Activated T-helper 1 cell treated with Interleukin-2 at 50 U/mL for 16 hours (primary cell): ENCODE data around the gene CISD3.

Experiments used
- DNase-seq: peaks from one replicate; pipeline ENCODE4 v3.0.0-alpha.2; 2020; ENCODE audit warnings: low read depth

CISD3 gene

GRCh38 chr17:38728290-38728831 lies 1.8 kb upstream of the CISD3 start:
- DNase-seq: peak; percentile 59

DNA sequence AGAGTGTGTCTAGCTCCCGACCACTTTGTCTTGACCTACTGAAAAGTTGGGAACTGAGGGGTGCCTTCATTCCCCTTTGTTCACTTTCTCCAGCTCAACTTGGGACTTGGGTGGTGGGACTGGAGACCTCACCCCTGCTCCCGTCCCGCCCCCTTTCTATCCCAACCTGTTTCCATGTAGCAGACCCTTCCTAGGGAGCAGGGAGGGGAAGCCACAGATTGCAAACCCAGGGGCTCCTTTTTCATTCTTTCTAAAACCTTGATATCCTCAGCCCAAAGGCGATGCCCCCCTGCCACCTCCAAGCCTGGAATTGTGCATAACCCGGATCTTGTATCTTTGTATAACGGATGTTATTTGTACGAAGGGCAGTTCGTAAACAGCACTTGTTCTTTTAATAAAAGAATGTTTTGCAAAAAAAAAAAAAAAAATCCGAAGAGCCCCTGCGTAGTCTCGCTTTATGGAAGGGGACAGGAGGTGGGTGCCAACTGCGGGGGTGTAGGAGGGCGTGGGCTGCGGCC lies 714 bp upstream of the CISD3 start:
- no peak for DNase-seq

DNA sequence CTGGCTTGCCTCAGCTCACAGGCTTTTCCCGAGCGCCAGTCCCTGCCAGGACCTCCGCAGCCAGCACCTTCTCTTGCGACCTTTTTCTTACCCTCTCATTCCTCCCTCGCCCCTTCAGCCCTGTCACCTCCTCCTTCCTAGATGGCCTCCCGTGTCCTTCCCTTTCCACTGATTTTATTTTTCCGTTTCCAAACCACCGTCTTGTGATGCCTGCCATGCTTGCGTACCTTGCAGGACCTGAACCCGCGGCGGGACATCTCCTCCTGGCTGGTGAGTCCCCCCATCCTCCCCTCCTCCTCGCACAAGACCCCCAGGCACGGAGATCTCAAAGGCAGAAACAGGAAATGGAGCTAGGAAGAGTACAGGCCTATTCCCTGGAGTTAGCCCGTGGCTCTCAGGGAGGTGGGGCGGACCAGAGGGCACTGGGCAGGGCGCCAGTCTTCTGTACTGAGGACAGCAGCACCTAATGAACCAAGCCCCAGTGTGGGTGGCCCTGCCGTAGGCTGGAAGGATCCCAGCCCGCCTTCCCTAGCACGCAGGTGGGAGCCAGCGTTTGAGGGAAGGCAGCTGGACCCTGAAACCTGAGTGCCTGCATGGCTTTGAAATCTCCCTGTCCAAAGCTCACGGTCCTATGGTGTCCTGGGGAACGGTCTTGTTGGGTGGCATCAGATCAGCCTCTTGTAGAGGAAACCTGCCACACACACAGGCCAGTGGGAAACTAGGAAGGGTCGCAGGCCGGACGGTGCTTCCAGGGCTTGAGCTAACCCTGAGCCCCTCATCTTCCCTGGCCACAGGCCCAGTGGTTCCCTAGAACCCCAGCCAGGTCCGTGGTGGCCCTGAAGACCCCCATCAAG lies 612 bp downstream of the CISD3 start:
- DNase-seq: no peak

DNA sequence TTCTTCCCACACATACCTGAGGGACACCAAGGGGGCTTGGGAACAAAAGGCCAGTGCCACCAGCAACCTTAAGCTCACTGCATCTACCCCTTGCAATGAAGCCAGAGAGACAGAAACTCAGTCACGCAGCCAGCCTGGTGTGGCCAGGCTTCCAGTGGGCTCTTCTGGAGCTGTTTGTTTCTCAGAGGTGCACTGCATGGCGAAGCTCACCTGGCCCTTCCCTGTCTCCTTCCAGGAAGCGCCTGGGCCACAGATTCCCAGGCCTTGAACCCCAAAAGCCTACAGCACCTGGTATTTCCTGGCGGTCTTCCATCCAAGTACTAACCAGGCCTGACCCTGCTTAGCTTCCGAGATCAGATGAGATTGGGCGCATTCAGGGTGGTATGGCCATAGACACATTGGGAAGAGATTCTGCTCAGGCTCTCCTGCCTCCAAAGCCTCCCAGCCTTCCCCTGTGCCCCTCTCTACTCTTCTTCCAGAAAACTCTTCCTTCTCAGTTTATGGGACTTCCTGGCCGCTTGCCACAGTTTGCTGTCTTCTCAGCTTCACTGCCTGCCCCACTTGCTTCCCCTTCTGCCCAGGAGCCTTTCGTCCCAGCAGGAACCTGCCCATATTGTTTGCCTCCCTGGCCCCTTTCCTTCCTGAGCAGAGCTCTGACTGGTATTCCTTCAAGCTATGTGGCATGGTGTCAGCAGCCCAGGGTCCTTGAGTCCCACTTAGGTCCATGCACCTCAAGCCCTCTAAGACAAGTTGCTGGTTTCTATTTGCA lies 1.6 kb downstream of the CISD3 start:
- no peak for DNase-seq

GRCh38 chr17:38732376-38733281 lies 2.5 kb downstream of the CISD3 start:
- DNase-seq: no peak

DNA sequence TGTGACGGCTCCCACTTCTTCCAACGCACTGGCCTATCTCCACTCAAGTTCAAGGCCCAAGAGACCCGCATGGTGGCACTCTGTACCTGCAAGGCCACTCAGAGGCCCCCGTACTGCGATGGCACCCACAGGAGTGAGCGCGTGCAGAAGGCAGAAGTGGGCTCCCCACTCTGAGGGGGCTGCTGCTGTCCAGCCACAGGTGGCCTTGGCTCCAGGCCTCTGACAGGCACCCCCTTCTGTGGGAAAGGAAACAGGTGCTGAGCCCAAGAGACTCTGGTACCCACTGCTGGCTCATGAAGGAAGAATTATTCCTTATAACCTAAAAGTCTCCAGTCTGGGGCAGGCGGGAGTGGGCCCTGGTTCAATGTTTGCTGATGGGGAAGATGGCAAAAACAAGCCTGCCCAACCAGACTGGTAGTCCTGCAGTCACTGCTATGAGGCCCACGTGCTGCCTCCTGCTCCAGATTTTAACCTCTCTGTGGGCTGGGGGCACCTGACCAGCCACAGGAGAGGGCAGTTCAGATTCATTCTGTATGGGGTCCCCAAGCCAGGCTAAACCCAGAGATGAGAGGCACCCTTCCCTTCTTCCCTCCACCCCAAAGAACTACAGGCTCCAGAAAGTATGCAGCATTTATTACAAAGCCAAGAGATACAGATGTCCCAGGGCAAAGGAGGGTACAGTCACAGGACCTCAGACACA lies 3.3 kb downstream of the CISD3 start:
- DNase-seq: no peak

DNA sequence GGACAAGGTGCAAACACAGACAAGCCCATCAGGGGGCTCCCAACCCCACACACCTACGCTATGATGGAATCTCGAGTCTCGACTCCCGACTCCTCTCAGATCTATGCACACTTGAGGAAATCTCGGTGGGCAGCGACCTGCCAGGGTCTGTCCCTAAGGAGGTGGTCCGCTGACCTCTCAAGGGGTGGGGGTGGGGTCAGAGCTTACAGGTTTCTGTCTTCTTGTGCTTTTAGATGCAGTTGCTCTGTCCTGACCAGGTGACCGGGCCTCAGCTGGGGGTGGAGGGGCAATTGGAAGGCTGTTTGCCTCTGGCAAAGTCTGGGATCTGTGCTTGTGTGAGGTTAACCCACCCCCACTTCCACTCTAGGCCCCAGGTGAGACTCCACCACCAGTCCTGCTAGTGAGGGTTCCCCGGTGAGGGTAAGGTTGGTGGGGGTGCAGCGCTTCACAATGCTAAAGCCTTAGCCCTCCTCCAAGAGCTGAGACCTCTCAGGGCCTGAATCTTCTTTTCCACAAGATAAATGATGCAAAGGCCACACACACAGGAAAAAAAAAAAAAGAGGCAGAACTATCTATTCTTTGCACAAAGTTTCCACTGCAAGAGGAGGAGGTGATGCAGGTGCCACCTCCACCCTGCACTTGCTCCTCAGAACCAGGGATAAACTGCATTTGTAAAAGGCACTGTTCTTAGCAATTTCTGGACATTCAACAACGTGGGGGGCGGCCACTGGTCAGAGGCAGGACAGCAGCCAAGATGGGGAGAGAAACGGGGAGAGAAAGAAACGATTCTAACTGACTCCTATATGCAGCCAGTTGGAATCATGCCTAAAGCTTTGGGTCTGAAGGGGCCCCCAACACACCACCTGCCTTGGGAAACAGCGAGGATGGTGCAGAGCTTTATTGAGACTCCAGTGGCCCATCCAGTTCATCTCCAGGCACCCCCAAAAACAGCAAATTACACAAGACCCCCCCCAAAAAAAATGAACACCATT lies 4.1 kb downstream of the CISD3 start:
- no peak for DNase-seq

DNA sequence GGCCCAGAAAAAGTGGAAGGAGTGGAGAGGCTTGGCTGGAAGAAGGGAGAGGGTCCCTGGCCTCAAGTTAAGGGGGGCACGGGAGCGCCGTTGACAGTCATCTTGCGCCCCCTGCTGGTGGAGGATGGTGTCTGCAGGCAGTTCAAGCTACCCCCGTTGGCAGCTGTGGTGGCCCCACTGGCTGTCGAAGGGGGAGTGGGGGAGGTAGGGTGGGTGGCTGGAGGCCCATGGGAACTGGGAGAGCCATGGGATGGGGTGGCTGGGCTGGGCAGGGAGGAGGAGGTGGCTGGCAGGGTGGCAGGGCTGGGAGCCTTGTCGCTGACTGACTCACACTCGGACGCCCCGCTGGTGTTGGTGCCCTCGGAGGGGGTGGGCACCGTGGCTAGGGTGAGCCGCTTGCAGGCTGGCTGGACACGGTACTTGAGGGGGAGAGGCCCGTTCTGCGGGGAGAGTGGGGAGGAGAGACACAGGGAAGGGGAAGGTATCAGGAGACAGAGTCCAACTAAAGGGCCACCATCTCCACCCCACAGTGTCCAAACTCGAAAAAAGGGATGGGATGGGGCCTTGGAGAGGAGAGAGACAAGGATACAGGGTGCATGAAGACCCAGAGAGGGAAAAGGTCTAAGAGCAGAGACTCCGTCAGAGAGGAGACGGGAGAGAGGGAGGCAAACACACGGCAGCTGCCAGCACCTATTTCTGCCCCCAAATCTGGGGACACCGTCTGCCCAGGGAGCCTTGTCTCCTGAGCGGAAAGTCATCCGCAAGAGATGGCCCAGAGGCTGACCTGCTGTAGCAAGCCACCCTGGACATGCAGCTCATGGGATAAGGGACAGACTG lies 5.2 kb downstream of the CISD3 start:
- DNase-seq: peak; percentile 56

GRCh38 chr17:38738007-38738662 lies 8.0 kb downstream of the CISD3 start:
- DNase-seq: no peak

DNA sequence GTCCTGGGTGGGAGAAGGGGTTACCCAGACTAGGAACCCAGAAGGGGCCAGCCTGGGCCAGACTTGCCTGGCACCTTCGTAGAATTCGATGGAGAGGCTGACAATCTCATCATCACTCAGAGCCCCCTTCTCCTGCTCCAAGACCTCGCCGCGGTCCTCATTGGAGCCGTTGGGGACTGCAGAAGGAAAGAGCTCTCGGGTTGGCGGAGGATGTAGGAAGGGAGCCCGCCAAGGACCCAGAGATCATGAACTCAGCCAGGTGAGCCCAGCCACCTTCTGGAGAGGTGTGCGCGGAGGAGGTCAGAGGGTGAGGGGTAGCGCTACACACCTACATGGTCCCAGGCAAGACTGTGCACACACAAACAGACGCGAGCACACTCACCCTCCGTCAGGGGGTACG lies 8.5 kb downstream of the CISD3 start:
- DNase-seq: no peak

- no peak for DNase-seq
These were observed 9.2 kb downstream of the CISD3 start for GRCh38 chr17:38739305-38739704.

- no peak for DNase-seq
These were observed 9.9 kb downstream of the CISD3 start for GRCh38 chr17:38740044-38740443.

DNA sequence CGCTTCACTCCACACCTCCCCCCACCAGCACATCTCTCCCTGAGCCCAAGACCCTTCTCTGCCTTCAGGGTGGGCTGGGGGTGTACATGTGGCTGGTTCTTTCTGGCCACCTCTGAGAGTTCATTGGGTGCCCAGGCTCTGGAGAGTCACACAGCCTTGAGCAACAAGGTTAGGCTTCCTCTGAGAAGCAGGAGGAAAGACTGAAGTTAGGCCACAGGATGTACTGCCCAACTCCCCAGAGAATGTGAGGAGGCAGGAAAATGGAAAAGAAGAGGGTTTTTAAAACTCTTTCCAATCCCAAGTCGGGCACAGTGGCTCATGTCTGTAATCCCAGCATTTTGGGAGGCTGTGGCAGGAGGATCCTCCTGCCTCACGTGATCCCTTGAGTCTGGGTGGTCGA lies 10.7 kb downstream of the CISD3 start:
- DNase-seq: no peak

GRCh38 chr17:38741461-38741860 lies 11.3 kb downstream of the CISD3 start:
- DNase-seq: no peak

DNA sequence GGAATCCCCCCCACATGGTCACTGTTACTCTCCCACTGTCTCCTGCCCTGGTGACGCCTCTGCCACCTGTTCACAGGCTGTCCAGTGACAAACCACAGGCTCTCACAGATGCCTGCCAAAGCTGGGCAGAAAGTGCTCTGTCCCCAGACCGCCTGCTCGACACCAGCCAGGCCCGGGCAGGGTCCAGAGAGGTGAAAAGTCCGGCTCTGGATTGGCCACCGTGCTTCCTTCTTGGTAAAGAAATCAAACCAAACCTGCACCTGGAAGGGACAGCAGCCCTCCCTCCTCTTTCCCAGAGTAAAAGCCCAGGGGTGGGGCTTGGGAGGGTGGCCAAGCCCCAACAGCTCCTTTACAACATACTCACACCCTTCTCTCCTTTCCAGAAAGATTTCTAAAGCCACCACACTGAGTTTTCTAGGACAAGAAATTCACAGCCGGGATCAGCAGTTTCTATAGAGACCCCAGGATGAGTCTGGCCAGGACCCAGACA lies 11.8 kb downstream of the CISD3 start:
- no peak for DNase-seq

DNA sequence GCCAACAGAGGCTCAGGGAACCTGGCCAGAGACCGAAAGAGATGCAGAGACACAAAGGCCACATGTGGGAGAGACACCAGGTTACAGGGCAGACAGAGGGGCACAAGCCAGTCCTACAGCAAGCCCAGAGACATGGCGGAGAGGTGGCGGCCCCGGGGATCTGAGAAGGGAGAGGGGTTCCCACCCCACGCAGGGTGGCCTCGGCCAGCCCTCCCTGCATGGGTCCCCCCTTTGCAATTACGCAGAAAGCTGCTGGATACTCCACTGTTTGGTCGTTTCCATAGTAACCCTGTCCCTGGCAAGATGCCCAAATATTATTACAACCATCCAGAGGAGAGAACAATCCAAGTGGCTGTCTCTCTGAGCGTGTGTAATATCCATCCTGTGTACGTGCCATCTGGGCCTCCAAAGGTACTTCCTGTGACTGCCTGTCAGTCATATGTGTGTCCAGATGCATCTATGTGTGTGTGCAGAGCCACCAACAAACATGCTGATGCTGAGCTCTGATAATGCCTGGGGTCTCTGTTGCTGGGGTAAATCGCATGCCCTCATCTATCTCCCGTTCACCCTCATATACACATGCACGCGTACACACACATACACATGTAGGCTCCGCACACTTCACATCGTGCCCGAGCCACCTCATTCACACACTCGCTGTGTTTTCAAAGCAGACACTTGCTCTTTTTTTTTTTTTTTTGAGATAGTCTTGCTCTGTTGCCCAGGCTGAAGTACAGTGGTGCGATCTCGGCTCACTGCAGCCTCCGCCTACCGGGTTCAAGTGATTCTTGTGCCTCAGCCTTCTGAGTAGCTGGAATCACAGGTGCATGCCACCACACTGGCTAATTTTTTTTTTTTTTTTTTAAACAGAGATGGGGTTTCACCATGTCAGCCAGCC lies 12.5 kb downstream of the CISD3 start:
- no peak for DNase-seq

DNA sequence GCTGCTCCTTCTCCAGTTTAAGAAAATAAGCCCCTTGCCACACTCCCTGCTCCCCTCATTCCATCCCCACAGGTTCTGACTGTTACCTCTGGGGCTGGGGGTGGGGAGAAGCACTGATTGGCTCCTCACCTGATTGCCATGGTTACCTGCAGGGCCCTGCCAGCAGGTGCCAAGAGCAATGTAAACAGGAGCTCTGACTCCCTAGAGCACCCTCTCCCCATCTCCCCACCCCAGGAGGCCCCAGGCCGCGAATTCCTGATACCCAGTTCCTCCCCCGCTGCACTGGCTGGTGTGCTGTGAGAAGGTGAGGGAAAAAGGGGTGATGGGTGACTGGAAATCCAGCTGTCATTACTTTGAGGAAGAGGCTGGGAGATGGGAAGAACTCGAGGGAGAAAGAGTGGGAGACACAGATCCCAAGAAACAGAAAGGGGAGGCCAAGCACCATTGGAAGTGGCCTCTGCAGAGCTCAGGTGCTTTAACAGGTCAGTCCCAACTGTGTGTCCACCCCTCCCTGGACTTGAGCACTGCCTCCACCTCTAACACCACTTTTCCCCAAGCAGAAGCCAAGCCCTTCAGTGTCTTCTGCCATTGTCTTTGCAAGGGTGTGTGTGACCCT lies 13.5 kb downstream of the CISD3 start:
- no peak for DNase-seq
